SK-N-SH (cell line): ENCODE results near the gene RNLS. TPM values are rescaled to one million over a fixed set of nuclear protein-coding genes. Genes with fewer than 3 reads are reported as not detected.

Source experiments
- CTCF ChIA-PET: fragments of 300-600, 350-600 bp; formaldehyde crosslinking; extraction: SDS; loops from one replicate; lab custom pipeline; 2021; lab: Yijun Ruan, JAX
- POLR2A ChIA-PET: fragments of 350-600 bp; sonication (Branson Sonifier 250); formaldehyde crosslinking; extraction: SDS; loops from one replicate; lab custom pipeline; 2020; ENCODE audit warnings: antibody characterized with exemption, inconsistent platforms; lab: Yijun Ruan, JAX
- DNase-seq: peaks from one replicate; pipeline ENCODE4 v3.0.0; 2012
- H2AFZ ChIP-seq: fragments of 200-600 bp; sonication (generic); 2 replicates; pipeline ENCODE4 v1.8.1; 2016; ENCODE audit warnings: antibody characterized with exemption, mild to moderate bottlenecking, low read depth
- H3F3A ChIP-seq: fragments of 200-600 bp; sonication (generic); replicated peaks from 2 replicates; pipeline ENCODE3; 2016; ENCODE audit warnings: antibody characterized with exemption, mild to moderate bottlenecking; ENCODE audit not compliant: insufficient read depth
- H3K27ac ChIP-seq, 2 experiments: fragments of 200-500 bp in 1 of 2; fragments of 200-600 bp in 1 of 2; sonication (Bioruptor generic) in 1 of 2; sonication (generic), shearing (Covaris generic) in 1 of 2; 2 replicates each; pipeline versions ENCODE4 v1.5.1 to v1.6.1; 2014 to 2016; ENCODE audit warnings: low read depth in 2 of 2, inconsistent platforms in 1 of 2, low read length in 1 of 2, mild to moderate bottlenecking in 1 of 2, mixed read lengths in 1 of 2
- H3K27me3 ChIP-seq: fragments of 200-600 bp; sonication (generic), shearing (Covaris generic); 2 replicates; pipeline ENCODE4 v1.6.1; 2016; ENCODE audit warnings: mixed run types; ENCODE audit not compliant: insufficient read depth
- H3K36me3 ChIP-seq, 2 experiments: fragments of 200-500 bp in 1 of 2; fragments of 200-600 bp in 1 of 2; sonication (Bioruptor generic) in 1 of 2; sonication (generic) in 1 of 2; replicated peaks in 1 of 2; 2 replicates each; pipeline versions ENCODE3 to v1.5.1; 2014 to 2016; ENCODE audit warnings: low read length in 1 of 2, mild to moderate bottlenecking in 1 of 2; ENCODE audit not compliant: insufficient read depth in 2 of 2, control insufficient read depth in 1 of 2
- H3K4me1 ChIP-seq, 2 experiments: fragments of 200-500 bp in 1 of 2; fragments of 200-600 bp in 1 of 2; sonication (Bioruptor generic) in 1 of 2; sonication (generic), shearing (Covaris generic) in 1 of 2; 2 replicates each; pipeline versions ENCODE4 v1.5.1 to v1.6.1; 2014 to 2016; ENCODE audit warnings: low read depth in 1 of 2, low read length in 1 of 2, mixed run types in 1 of 2; ENCODE audit not compliant: insufficient read depth in 2 of 2, control insufficient read depth in 1 of 2
- H3K4me2 ChIP-seq: fragments of 200-600 bp; sonication (generic), shearing (Covaris generic); 2 replicates; pipeline ENCODE4 v1.6.1; 2017; ENCODE audit warnings: mixed run types
- H3K4me3 ChIP-seq, 2 experiments: fragments of 200-500 bp in 1 of 2; fragments of 200-600 bp in 1 of 2; sonication (Bioruptor generic) in 1 of 2; sonication (generic), shearing (Covaris generic) in 1 of 2; 2 replicates each; pipeline versions ENCODE4 v1.5.1 to v1.8.1; 2014 to 2016; ENCODE audit warnings: low read depth in 2 of 2, inconsistent platforms in 1 of 2, low read length in 1 of 2, mild to moderate bottlenecking in 1 of 2, mixed read lengths in 1 of 2, moderate library complexity in 1 of 2
- H3K79me2 ChIP-seq: fragments of 200-600 bp; sonication (generic); 2 replicates; pipeline ENCODE4 v1.8.1; 2017; ENCODE audit warnings: mild to moderate bottlenecking; ENCODE audit not compliant: insufficient read depth
- H3K9ac ChIP-seq: fragments of 200-600 bp; sonication (generic); 2 replicates; pipeline ENCODE4 v1.6.1; 2017; ENCODE audit warnings: mixed run types
- H3K9me2 ChIP-seq: fragments of 200-600 bp; sonication (generic); 2 replicates; pipeline ENCODE4 v1.6.1; 2017; ENCODE audit warnings: mixed run types
- H3K9me3 ChIP-seq: fragments of 200-600 bp; sonication (generic); 2 replicates; pipeline ENCODE4 v1.6.1; 2017; ENCODE audit warnings: mixed run types, mild to moderate bottlenecking, moderate library complexity
- H4K20me1 ChIP-seq: fragments of 200-600 bp; sonication (generic); 2 replicates; pipeline ENCODE4 v1.6.1; 2017; ENCODE audit warnings: mild to moderate bottlenecking, mixed run types; ENCODE audit not compliant: insufficient read depth
- CHD2 ChIP-seq: fragments of 150-350 bp; IDR thresholded peaks from 2 replicates; pipeline ENCODE4 v1.6.1; 2018; ENCODE audit warnings: low read length; ENCODE audit not compliant: partially characterized antibody
- CTCF ChIP-seq: fragments of 200-600 bp; sonication (generic); IDR thresholded peaks from 2 replicates; pipeline ENCODE4 v1.6.1; 2017; ENCODE audit warnings: antibody characterized with exemption, mild to moderate bottlenecking, moderate library complexity
- ELF1 ChIP-seq: IDR thresholded peaks from 2 replicates; pipeline ENCODE4 v1.4.0; 2012
- EP300 ChIP-seq, 2 experiments: IDR thresholded peaks; 2 replicates each; pipeline versions ENCODE4 v1.4.0 to v1.6.1; 2012; ENCODE audit warnings: borderline replicate concordance in 1 of 2, low read depth in 1 of 2, low read length in 1 of 2
- EZH2phosphoT487 ChIP-seq: fragments of 200-600 bp; sonication (generic); IDR thresholded peaks from 2 replicates; pipeline ENCODE4 v1.6.1; 2017; ENCODE audit warnings: low read depth, mixed run types, mild to moderate bottlenecking, antibody characterized with exemption, moderate library complexity, borderline replicate concordance
- FOSL2 ChIP-seq: IDR thresholded peaks from 2 replicates; pipeline ENCODE4 v1.4.0; 2012; ENCODE audit warnings: low read depth, mild to moderate bottlenecking, moderate library complexity, borderline replicate concordance
- FOXJ3 ChIP-seq: sonication (generic); formaldehyde crosslinking; IDR thresholded peaks from 2 replicates; pipeline ENCODE4 v1.5.1; 2020; ENCODE audit warnings: mild to moderate bottlenecking, missing genetic modification reagents
- FOXM1 ChIP-seq: IDR thresholded peaks from 2 replicates; pipeline ENCODE4 v1.4.0; 2012; ENCODE audit warnings: low read depth, mild to moderate bottlenecking
- GABPA ChIP-seq: IDR thresholded peaks from 2 replicates; pipeline ENCODE4 v1.4.0; 2012; ENCODE audit warnings: low read depth, mild to moderate bottlenecking
- JUND ChIP-seq: IDR thresholded peaks from 2 replicates; pipeline ENCODE4 v1.4.0; 2012
- MAX ChIP-seq: IDR thresholded peaks from 2 replicates; pipeline ENCODE4 v1.4.0; 2012; ENCODE audit warnings: low read depth
- MEF2A ChIP-seq: IDR thresholded peaks from 2 replicates; pipeline ENCODE4 v1.4.0; 2012; ENCODE audit warnings: low read depth, borderline replicate concordance
- MXI1 ChIP-seq: IDR thresholded peaks from 2 replicates; pipeline ENCODE4 v1.6.1; 2012; ENCODE audit warnings: mild to moderate bottlenecking, low read depth, low read length, improper control_type of control experiment
- NFIC ChIP-seq: IDR thresholded peaks from 2 replicates; pipeline ENCODE4 v1.4.0; 2012; ENCODE audit warnings: borderline replicate concordance
- NRF1 ChIP-seq: IDR thresholded peaks from 2 replicates; pipeline ENCODE4 v1.6.1; 2012; ENCODE audit warnings: low read depth, mild to moderate bottlenecking, low read length
- PBX3 ChIP-seq: IDR thresholded peaks from 2 replicates; pipeline ENCODE4; 2012
- POLR2AphosphoS5 ChIP-seq: IDR thresholded peaks from 2 replicates; pipeline ENCODE4 v1.6.1; 2012; ENCODE audit warnings: low read depth, low read length
- RAD21 ChIP-seq: IDR thresholded peaks from 2 replicates; pipeline ENCODE4 v1.6.1; 2012; ENCODE audit warnings: mild to moderate bottlenecking, low read length
- RCOR1 ChIP-seq: fragments of 150-350 bp; IDR thresholded peaks from 2 replicates; pipeline ENCODE4 v1.6.1; 2017; ENCODE audit warnings: antibody characterized with exemption, low read length
- RFX5 ChIP-seq: IDR thresholded peaks from 2 replicates; pipeline ENCODE4 v1.6.1; 2012; ENCODE audit warnings: mild to moderate bottlenecking, improper control_type of control experiment, low read length
- RXRA ChIP-seq: IDR thresholded peaks from 2 replicates; pipeline ENCODE4 v1.4.0; 2012; ENCODE audit warnings: low read depth, mild to moderate bottlenecking, borderline replicate concordance
- SIN3A ChIP-seq: IDR thresholded peaks from 2 replicates; pipeline ENCODE4 v1.6.1; 2012; ENCODE audit warnings: low read depth, mild to moderate bottlenecking, low read length, moderate library complexity, borderline replicate concordance
- SMC3 ChIP-seq: IDR thresholded peaks from 2 replicates; pipeline ENCODE4 v1.6.1; 2012; ENCODE audit warnings: low read depth, low read length, improper control_type of control experiment
- TAF1 ChIP-seq: IDR thresholded peaks from 2 replicates; pipeline ENCODE4 v1.6.1; 2012; ENCODE audit warnings: low read depth, mild to moderate bottlenecking, low read length, moderate library complexity, borderline replicate concordance
- TCF12 ChIP-seq: IDR thresholded peaks from 2 replicates; pipeline ENCODE4 v1.4.0; 2012
- TEAD4 ChIP-seq: IDR thresholded peaks from 2 replicates; pipeline ENCODE4 v1.4.0; 2012; ENCODE audit warnings: mild to moderate bottlenecking, borderline replicate concordance; ENCODE audit not compliant: insufficient read depth
- USF2 ChIP-seq: fragments of 150-350 bp; IDR thresholded peaks from 2 replicates; pipeline ENCODE4 v1.6.1; 2017; ENCODE audit warnings: antibody characterized with exemption, low read length, low read depth, borderline replicate concordance
- ZBTB33 ChIP-seq: IDR thresholded peaks from 2 replicates; pipeline ENCODE4 v1.4.0; 2012; ENCODE audit warnings: low read depth, borderline replicate concordance
- WGBS: methylation state at CpG from one replicate; pipeline ENCODE4 v1.1.6; 2017; ENCODE audit warnings: low lambda C conversion rate; 5-methylcytosine and 5-hydroxymethylcytosine counted together
- polyA plus RNA-seq, 3 experiments: library from polyadenylated mRNA; depleted of rRNA; stranded (reverse); fragments of >200 nt; gene quantifications; 2 replicates each; pipeline ENCODE4 v1.2.3, GENCODE V29; 2012
- TF ChIP-seq, protein P1 (sequence below): IDR thresholded peaks from 2 replicates; pipeline ENCODE4 v1.4.0; 2012; ENCODE audit warnings: low read depth, borderline replicate concordance

Gene RNLS
- polyA plus RNA-seq, 1 of the 3 experiments (the other 2 are of a cell fraction), result not detected

- no peak for DNase-seq
- ChIA-PET CTCF (interaction anchor here (1.1 kb wide), 1 partner anchor 40 kb away, joined by 3 read pairs; no protein-coding TSS in a partner anchor), POLR2A (no interaction called here)
- no peaks in the 10 kb centered on the region for H4K20me1 ChIP-seq
- H3K36me3 ChIP-seq, result no peaks in the 10 kb centered on the region
- H3K9me3 ChIP-seq, result no peaks in the 10 kb centered on the region
- H3K27ac ChIP-seq, result no peak overlapping the region
- H3K4me2 ChIP-seq, result no peak overlapping the region; the same call in 1 of the 2 replicates
- H3K4me3 ChIP-seq, result no peak overlapping the region
- H3K9ac ChIP-seq, result no peak overlapping the region
- H2AFZ ChIP-seq, result no peak overlapping the region; the same call in 1 of the 2 replicates
- 42% methylated on average over 3 of the region's 3 CpGs for WGBS
- H3K79me2 ChIP-seq, result no peaks in the 10 kb centered on the region
- no peaks in the 10 kb centered on the region for H3K9me2 ChIP-seq
- H3K4me1 ChIP-seq, result peaks cover 8 to 11% of the 10 kb centered on the region in 2 experiments; a peak in 3 of 4 replicates
- no peaks in the 10 kb centered on the region for H3K27me3 ChIP-seq
- peaks cover 14% of the 10 kb centered on the region for H3F3A ChIP-seq
- no peak for TF ChIP-seq RFX5
- TF ChIP-seq GABPA, result no peak
- TF ChIP-seq EP300 (IDR thresholded peaks at IDR 0.05; ENCODE audit: borderline replicate concordance in 1 of 2, low read depth in 1 of 2, low read length in 1 of 2), result peak; percentile 55 to 66; a peak in 2 of 4 replicates
- TF ChIP-seq USF2, result no peak
- peak; percentile 69 for TF ChIP-seq PBX3
- TF ChIP-seq RAD21, result no peak
- TF ChIP-seq, protein P1, sequence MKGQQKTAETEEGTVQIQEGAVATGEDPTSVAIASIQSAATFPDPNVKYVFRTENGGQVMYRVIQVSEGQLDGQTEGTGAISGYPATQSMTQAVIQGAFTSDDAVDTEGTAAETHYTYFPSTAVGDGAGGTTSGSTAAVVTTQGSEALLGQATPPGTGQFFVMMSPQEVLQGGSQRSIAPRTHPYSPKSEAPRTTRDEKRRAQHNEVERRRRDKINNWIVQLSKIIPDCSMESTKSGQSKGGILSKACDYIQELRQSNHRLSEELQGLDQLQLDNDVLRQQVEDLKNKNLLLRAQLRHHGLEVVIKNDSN, result no peak
- no peak for TF ChIP-seq RCOR1
- TF ChIP-seq JUND, result peak; percentile 85
- TF ChIP-seq CHD2, result no peak
- TF ChIP-seq FOXM1, result peak; percentile 45; the same call in 1 of the 2 replicates
- no peak for TF ChIP-seq RXRA
- no peak for TF ChIP-seq MAX
- no peak for TF ChIP-seq MXI1
- no peak for TF ChIP-seq TAF1
- no peak for TF ChIP-seq ELF1
- TF ChIP-seq TCF12, result peak; percentile 72
- no peak for TF ChIP-seq NRF1
- peak; percentile 23; the same call in 1 of the 2 replicates for TF ChIP-seq TEAD4
- TF ChIP-seq POLR2AphosphoS5, result no peak
- TF ChIP-seq FOXJ3 (CRISPR knock-in tag), result no peak
- TF ChIP-seq SIN3A, result no peak
- peak; percentile 93 for TF ChIP-seq NFIC
- TF ChIP-seq SMC3, result no peak
- peak; percentile 76 for TF ChIP-seq FOSL2
- no peak for TF ChIP-seq ZBTB33
- TF ChIP-seq EZH2phosphoT487, result no peak
- TF ChIP-seq MEF2A, result no peak
- TF ChIP-seq CTCF, result no peak
Observed at GRCh38 chr10:88525371-88526069, 57.6 kb downstream of the RNLS start.
